GM19324 (cell line): ENCODE measurements around the gene ITGA4.

Source experiments
- ATAC-seq: cut with Tn5 transposase; IDR thresholded peaks from one replicate; pipeline ENCODE4 v1.9.1; 2021; ENCODE audit warnings: mild to moderate bottlenecking, moderate library complexity; ENCODE audit not compliant: unreplicated experiment, low FRiP score

ITGA4 gene

DNA sequence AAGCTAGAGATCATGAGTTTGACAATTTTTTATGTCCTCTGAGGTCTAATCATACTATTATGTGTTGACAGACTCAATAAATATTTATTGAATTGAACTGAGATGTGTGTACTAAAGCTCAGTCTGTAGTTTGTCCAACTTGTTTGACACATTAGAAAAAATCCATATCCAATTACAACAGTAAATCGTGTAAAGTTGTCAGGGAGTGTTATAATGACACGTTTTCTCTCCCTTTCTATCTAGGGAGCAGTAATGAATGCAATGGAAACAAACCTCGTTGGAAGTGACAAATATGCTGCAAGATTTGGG, 28.4 kb downstream of the ITGA4 start:
- ATAC-seq, result no peak

DNA sequence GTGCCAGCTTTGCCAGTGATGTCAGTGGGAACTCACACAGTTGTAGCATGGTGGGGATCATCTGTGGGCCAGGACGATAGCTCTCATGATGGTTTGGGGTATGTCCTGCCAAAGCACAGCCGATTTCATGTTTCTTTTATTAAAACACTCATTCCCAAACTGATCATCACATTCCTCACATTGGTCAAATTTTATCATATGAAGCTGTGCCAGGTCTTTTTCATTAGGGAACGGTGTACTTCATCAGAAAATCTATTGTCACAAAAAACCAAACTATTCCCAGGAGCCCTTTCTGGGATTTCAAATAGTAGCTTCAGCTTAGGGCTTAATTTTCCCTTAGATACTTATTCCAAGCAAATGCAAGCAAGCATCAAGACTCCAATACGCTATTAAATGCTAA, 42.0 kb downstream of the ITGA4 start:
- ATAC-seq, result no peak

DNA sequence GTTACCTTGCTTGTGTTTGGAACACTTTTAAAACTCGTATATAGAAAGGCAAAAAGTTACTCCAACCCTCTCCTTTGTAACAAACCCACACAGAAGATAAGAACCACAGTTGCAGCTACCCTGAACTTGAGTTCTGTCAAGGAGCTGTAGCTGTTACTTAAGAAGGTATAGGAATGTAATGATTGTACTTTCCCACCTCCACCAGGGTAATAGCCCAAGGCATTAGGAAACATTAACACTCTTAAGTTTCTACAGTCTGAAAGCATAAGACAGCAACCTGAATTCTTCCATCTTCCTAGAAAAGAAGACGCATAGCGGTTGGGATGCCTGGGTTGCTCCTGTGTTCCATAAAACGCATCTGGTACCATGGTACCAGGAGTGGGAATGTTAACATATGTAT, 43.0 kb downstream of the ITGA4 start:
- ATAC-seq, result no peak

- no peak for ATAC-seq
Observed at GRCh38 chr2:181515719-181516118, 58.5 kb downstream of the ITGA4 start.

GRCh38 chr2:181516992-181517391, 59.8 kb downstream of the ITGA4 start:
- ATAC-seq, result no peak

DNA sequence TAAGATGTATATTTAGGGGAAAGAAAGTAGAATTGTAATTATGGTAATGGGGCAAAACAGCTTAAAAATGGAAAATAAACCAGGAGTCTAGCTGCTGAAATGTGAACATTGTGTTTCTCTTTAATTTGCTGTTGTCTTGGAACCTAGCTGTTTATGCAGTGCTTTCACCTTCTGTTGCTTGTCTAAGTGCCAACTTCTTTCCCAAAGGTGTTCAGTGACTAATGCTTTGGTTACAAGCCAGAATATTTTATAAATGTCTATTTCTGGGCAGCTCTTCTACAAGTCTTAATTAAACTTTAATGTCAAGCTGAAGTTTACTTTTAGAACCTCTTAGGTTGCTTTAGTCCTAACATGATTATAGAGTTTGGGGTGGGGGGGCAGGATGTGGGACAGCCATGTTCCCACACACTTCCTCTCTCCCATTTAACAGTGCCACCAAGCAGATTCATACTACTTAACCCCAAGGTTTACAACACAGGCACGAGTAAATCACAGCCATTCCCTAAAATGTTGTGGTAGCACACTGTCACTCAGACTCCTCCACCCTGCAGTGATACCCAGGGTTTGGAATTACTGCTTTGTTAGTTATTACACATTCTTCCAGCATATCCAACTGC, 60.6 kb downstream of the ITGA4 start:
- no peak for ATAC-seq

DNA sequence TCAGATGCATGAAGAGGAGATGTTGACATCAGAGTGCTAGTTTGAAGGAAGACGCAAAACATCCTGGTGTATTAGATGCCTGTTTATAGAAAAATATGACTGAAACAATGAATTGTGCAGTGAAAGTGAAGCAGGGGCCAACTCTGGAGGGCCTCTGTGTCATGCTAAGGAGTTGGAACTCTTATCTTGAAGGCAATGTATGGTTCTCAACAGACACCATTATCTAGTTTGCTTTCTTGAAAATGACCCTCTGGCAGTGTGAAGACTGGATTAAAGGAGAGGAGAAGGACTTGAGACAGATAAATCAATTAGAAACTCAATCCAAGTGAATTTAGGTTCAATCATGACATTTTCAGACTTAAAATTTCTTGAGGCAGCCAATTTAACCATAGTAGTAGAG, 63.1 kb downstream of the ITGA4 start:
- no peak for ATAC-seq

DNA sequence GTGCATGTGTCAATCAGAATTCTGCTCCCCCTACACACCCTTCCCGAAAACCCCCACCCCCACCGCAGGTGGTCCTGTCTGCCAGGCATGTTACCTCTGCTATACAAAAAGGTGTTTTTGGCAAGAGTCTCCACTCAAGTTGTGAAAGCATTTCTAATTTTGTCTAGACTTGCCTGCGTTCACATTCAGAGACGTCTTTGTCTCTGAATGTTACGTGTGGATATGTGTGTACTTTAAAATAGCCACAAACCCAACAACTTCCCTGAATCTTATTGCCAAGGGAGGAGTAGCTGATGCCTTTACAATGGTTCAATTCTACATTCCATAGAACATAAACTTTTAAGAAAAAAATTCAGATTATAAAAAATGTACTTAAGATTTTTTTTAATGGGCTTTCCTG, 66.6 kb downstream of the ITGA4 start:
- no peak for ATAC-seq

- ATAC-seq, result no peak
Observed at GRCh38 chr2:181526014-181526413, 68.8 kb downstream of the ITGA4 start.

DNA sequence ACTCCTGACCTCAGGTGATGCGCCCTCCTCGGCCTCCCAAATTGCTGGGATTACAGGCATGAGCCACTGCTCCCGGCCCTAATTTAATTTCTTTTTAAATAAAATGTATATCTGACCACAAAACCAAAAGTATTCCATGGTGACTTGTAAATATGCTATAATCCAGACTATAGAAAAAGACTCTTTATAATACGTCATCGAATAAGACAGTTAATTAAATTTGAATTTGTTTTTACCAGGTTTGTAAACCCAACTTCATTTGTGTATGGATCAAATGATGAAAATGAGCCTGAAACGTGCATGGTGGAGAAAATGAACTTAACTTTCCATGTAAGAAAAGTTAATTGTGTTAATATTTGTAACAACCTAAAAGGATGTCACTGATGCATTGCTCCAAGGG, 69.9 kb downstream of the ITGA4 start:
- no peak for ATAC-seq

- no peak for ATAC-seq
Observed at GRCh38 chr2:181528441-181528840, 71.3 kb downstream of the ITGA4 start.

- no peak for ATAC-seq
Observed at GRCh38 chr2:181536730-181537129, 79.5 kb downstream of the ITGA4 start.

- ATAC-seq, result no peak
Observed at GRCh38 chr2:181540421-181540820, 83.2 kb downstream of the ITGA4 start.

DNA sequence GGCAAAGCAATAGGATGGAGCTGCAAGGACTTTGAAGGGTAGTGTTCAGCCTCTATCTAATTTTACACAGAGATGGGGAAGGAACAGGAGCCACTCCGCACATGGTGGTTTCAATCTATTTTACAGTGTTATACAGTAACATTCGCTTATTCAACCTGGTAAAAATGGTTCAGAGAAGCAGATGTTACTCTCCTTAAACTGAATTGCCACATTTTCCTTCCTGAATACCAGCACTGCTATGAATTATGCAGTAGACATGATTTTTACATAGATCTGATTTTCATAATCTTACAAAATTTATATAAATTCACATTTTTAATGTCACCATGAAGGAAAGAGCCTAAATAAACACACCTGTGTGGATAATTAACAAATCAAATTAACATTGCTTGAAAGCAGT, 85.0 kb downstream of the ITGA4 start:
- ATAC-seq, result no peak

DNA sequence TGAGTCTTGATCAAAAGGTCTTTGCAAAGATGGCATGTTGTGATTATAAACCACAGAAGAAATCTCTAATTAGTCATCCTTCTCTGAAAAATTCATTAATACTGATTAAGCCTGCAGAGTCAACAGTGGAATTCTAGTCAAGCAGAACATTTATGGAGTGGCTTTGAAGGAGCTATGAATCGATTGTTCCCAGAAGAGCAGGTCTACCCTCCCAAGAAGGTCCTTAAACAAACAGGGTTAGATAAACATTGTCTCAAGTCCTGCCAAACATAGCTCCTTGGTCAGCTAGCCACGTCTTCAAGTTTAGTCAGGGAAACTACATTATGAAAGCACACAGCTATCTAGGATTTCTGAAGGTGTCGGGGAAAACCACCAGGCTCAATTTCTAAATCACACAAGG, 88.9 kb downstream of the ITGA4 start:
- no peak for ATAC-seq

DNA sequence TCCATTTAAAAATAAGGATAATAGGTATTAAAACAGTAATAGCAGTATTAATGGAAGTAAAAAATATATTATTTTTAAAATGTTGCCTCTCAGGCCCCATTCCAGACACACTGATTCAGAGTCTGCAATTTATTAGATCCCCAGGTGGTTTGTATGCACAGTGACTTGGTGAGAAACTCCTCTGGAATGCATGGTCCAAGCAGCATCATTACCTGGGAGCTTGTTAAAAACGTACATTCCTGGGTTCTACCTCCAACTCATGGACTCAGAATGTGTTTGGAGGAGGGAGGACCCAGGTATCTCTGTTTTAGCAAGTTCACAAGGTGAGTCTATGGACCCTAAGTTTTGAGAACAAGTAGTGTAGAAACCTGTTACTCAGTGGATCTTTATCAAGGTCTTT, 95.6 kb downstream of the ITGA4 start:
- no peak for ATAC-seq

- no peak for ATAC-seq
Observed at GRCh38 chr2:181553244-181553643, 96.1 kb downstream of the ITGA4 start.

- no peak for ATAC-seq
Observed at GRCh38 chr2:181554061-181554830, 97.1 kb downstream of the ITGA4 start.

DNA sequence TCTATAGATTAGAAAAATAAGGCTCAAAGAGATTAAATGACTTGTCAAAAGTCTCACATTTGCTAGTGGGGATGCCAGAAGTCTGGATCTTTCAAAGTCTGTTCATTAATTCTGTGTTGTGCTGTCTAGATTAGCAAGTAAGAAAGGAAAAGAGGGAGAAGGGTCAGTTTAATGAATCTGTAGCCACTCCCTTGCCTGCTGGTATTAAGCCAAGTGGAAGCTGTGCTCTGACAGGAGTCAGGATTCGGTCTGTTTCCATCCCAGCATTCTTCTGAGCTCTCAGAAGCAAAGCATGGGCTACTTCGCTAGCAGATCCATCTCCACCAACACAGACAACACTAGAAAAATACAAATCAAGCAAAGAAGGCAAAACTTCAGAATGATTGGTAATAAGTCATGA, 101.2 kb downstream of the ITGA4 start:
- no peak for ATAC-seq

- ATAC-seq, result no peak
Observed at GRCh38 chr2:181563101-181563692, 106.0 kb downstream of the ITGA4 start.

- no peak for ATAC-seq
Observed at GRCh38 chr2:181566334-181567032, 109.3 kb downstream of the ITGA4 start.

- ATAC-seq, result no peak
Observed at GRCh38 chr2:181570059-181570458, 112.9 kb downstream of the ITGA4 start.
